HG03457 (cell line): ENCODE results near the gene L3HYPDH.
"Not testable (repeated sequence)": the region's sequence is repeated elsewhere in the genome, so short reads cannot be mapped to it uniquely, and the experiment has no call there.

ENCODE experiments used
- ATAC-seq: cut with Tn5 transposase; IDR thresholded peaks from one replicate; pipeline ENCODE4 v1.9.1; 2021; ENCODE audit warnings: moderate number of reproducible peaks; ENCODE audit not compliant: unreplicated experiment

Gene L3HYPDH

DNA sequence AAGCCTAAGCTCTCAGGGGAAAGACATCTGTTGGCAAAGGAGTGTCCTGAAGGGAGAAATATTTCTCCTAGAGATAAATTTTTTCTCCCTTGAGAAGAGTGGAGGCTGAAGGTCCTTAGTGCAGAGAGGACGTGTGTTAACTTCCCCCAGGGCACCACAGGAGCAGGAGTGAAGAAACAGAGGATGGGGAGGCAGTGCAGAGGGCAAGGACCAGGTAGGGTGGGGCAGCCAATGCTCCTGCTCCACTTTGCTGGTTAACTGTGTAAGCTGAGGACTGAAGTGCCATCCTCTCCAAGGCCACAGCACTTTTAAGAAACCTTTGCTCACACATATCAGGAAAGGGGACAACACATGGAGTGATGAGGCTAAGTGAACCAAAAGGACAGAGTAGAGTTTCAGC is 4.0 kb downstream of the L3HYPDH start:
- no peak for ATAC-seq

- no peak for ATAC-seq
These were observed 5.7 kb downstream of the L3HYPDH start for GRCh38 chr14:59478540-59478939.

DNA sequence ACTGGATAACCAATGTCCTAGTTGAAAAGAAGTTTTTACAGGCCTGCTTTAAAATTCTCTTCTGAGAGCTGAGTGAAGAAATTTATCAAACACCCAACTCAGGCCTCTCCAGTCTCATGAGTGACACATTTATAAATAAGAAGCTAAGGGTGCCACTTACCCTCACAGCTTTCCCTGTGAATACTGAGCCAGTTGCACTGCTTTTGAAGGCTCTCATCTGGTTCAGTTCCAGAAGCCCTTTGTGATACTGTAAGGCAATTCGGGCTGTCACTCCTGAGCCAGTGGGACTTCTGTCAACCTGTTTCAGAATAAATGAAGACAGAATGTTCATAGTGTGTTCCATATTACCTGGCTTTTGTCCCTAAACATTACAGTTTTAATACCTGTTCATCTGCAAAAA is 8.5 kb downstream of the L3HYPDH start:
- ATAC-seq: no peak

DNA sequence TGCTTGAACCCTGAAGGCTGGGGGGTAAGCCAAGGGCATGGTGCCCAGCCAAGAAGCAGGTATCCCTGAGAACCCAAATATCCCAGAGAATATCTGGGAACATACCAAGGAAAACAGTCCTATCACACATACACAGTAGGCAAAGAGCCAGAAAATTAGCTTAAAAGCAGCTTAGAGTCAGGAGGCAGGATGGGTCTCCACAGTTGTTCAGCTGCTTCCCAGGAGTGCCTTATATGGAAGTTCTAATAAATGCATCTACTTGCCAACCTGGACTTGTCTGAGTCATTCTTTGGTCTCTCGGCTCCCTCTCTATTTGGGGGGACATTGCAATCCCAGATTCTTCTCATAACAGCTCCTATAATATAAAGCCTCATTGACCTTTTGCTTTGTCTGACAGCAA is 10.0 kb downstream of the L3HYPDH start:
- no peak for ATAC-seq

- ATAC-seq: no peak
These were observed 18.7 kb downstream of the L3HYPDH start, which contains the start of gene GPR135 for GRCh38 chr14:59465316-59466135. TSS of gene GPR135 (minus strand) at chr14:59465380. CDS start at chr14:59465226, 154 bp downstream.

DNA sequence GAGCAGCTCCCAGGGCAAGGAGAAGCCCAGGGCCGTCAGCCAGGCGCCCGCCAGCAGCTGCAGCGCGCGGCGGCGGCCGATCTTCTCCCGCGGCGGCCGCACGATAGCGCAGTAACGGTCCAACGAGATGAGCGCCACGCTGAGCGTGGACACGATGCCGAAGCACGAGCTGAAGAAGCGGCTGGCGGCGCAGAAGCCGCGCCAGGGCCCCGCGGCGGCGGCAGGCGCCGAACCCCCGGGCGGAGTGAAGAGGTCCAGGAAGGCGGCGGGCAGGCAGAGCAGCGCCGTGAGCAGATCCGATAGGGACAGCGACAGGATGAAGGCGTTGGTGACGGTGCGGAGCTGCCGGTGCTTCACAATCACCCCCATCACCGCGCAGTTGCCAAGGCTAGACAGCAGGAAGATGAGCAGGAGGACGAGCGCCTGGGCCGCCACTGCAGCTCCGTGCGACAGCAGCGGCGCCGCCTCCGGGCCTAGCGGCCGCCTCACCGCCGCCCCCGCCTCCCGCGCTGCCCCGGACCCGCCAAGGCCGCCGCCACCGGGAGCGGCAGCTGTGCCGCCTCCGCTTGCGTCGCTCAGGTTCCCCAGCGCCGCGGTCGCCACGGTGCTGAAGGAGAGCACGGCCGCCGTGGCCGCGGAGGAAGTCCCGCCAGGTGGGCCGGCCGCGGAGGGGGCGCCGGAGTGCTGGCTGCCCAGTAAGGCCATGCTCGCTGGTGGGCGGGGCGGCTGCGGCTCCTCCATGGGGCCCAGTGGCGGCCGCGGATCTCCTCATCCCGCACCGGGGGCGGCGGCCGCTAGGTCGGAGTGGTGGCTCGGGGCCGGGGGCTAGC is 19.5 kb downstream of the L3HYPDH start:
- ATAC-seq: peak; percentile 50

- ATAC-seq: peak; percentile 20
These were observed 20.3 kb downstream of the L3HYPDH start for GRCh38 chr14:59463787-59464485.

GRCh38 chr14:59461891-59462290 is 22.3 kb downstream of the L3HYPDH start:
- ATAC-seq: no peak

GRCh38 chr14:59460378-59460777 is 23.8 kb downstream of the L3HYPDH start:
- ATAC-seq: no peak

DNA sequence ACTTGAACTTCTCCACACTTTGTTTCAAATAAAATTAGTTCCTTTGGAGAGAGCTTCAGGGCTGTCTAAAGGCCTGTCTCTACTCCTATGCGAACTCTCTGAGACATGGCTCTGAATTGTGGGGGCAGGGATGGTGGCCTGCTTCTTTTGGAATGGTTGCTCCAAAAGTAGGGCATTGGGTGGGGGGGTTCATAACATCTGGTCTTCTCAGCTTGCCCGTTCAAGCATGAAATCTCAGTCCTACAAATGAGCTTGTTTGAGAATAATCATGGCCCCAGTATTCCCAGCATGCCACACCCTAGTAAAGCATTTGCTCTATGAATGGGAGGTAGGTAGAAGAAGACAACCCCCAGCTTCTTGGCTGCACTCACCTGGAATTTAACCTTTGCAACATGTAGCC is 25.7 kb downstream of the L3HYPDH start:
- no peak for ATAC-seq

DNA sequence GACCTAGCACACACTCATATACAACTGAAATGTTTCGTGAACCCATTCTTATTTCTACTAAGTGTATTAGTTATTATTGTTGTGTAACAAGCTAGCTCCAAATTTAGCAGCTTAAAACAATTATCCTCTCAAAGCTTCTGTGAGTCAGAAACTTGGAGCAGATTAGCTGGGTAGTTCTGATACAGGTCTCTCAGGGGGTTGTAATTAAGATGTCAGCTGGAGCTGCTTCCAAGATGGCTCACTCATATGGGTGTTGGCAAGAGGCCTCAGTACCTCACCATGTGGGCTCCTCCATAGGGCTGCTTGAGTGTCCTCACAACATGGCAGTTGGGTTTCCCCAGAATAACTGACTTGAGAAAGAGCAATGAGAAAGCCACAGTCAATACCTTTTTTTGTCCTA is 28.8 kb downstream of the L3HYPDH start:
- ATAC-seq: no peak

DNA sequence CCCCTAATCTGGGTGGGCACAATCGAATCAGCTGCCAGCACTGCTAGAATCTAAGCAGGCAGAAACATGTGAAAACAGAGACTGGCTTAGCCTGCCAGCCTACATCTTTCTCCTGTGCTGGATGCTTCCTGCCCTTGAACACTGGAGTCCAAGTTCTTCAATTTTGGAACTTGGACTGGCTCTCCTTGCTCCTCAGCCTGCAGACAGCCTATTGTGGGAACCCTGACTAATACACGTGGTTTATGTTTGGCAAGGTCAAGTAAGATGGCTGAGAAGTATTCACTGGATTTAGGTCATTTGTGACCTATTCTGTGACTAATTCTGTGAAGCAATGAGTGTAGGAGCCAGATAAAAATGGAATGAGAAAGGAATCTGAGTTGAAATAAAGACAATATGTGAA is 30.1 kb downstream of the L3HYPDH start:
- ATAC-seq: no peak

- ATAC-seq: no peak
These were observed 32.4 kb downstream of the L3HYPDH start for GRCh38 chr14:59451849-59452248.

- no peak for ATAC-seq
These were observed 33.5 kb downstream of the L3HYPDH start for GRCh38 chr14:59450716-59451115.

DNA sequence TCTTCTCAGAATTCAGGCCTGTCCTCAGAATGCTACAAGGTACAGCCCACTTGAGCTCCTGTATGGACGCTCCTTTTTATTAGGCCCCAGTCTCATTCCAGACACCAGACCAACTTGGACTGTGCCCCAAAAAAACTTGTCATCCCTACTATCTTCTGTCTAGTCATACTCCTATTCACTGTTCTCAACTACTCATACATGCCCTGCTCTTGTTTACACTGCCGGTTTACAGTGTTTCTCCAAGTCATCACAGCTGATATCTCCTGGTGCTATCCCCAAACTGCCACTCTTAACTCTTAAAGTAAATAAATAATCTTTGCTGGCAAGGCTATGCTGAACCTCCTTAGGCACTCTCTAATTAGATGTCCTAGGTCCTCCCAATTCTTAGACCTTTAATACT is 35.5 kb downstream of the L3HYPDH start:
- not testable (repeated sequence) for ATAC-seq

GRCh38 chr14:59439256-59439965 is 44.8 kb downstream of the L3HYPDH start:
- ATAC-seq: no peak

DNA sequence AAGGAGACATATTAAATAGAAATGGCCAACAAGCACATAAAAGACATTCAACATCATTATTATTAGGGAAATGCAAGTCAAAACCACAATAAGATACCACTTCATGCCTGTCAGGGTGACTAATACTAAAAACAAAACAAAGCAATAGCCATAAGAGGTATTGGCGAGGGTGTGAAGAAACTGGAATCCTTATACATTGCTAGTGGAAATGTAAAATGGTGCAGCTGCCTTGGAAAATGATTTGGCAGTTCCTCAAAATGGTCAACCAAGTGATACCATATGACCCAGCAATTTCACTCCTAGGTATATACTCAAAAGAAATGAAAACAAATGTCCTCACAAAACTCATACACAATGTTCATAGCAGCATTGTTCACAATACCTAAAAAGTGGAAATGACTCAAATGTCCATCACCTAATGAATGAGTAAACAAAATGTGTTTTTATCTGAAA is 46.0 kb downstream of the L3HYPDH start:
- no peak for ATAC-seq

DNA sequence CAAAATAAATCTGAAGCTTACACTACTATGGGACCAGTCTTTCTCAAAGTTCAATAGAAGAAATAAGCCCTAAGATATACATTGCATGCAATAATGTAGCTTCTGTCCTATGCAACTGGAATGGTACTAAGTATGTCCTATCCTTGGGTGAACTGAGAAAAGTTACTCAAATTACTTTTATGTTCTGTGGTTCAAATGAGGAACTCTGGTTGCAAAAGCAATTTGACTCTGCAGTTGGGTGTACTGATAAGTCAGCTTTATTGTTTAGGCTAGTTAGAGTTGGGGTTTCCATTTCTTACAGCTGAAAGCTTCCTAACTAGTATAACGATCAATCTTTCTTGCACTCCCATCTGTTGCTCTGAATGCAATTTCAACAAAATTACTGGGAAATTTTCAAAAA is 48.2 kb downstream of the L3HYPDH start:
- ATAC-seq: no peak

DNA sequence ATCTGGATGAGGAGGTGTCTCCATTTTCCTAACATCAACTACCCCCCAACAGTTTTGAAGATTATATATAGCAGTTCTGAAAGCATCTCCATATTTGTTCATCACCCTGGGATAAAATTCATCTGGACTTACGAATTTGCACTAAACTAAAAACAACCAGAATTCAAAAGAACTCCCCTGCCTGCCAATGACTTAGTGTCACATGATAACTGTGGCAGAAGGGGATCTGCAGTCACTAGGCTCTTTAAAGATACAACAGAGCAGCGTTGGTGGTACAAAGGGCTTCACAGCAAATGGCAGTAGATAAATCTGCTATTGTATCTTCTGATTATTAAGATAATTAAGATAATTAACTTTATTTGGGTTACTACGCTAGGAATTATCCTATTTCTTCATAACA is 49.1 kb downstream of the L3HYPDH start:
- ATAC-seq: no peak

DNA sequence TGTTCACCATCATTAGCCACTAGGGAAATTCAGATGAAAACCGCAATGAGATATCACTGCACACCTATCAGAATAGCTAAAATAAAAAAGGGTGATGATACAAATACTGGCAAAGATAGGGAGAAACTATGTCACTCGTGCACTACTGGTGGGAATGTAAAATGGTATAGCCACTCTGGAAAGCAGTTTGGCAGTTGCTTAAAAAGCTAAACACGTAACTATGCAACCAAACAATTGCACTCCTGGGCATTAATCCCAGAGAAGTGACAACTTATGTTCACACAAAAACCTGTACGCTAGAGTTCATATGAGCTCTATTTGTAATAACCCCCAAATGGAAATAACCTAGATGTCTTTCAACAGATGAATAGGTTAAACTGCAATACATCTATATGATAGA is 54.4 kb downstream of the L3HYPDH start:
- no peak for ATAC-seq

- no peak for ATAC-seq
These were observed 55.6 kb downstream of the L3HYPDH start for GRCh38 chr14:59428581-59429012.
